GM18861 (cell line): Measurements from ENCODE around the gene TAS2R5.
A peak's percentile ranks its signal among the peaks of the same experiment; 100 is the strongest.
"Not testable (repeated sequence)": the region's sequence is repeated elsewhere in the genome, so short reads cannot be mapped to it uniquely, and the experiment has no call there.

ENCODE experiments used
- ATAC-seq: cut with Tn5 transposase; IDR thresholded peaks from one replicate; pipeline ENCODE4 v1.9.1; 2021; ENCODE audit not compliant: unreplicated experiment

The TAS2R5 gene, protein sequence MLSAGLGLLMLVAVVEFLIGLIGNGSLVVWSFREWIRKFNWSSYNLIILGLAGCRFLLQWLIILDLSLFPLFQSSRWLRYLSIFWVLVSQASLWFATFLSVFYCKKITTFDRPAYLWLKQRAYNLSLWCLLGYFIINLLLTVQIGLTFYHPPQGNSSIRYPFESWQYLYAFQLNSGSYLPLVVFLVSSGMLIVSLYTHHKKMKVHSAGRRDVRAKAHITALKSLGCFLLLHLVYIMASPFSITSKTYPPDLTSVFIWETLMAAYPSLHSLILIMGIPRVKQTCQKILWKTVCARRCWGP

GRCh38 chr7:141789917-141790316, at the start of gene TAS2R5:
Gene TAS2R5, plus strand, starts transcription at chr7:141790217. Its CDS starts 145 bp downstream, at chr7:141790362.
- ATAC-seq = no peak

- no peak for ATAC-seq
Observed at GRCh38 chr7:141742229-141742628, 47.8 kb upstream of the TAS2R5 start.

GRCh38 chr7:141744131-141744530, 45.9 kb upstream of the TAS2R5 start:
- ATAC-seq = no peak

GRCh38 chr7:141748396-141748795, 41.6 kb upstream of the TAS2R5 start:
- no peak for ATAC-seq

GRCh38 chr7:141751904-141752303, 38.1 kb upstream of the TAS2R5 start:
- not testable (repeated sequence) for ATAC-seq

DNA sequence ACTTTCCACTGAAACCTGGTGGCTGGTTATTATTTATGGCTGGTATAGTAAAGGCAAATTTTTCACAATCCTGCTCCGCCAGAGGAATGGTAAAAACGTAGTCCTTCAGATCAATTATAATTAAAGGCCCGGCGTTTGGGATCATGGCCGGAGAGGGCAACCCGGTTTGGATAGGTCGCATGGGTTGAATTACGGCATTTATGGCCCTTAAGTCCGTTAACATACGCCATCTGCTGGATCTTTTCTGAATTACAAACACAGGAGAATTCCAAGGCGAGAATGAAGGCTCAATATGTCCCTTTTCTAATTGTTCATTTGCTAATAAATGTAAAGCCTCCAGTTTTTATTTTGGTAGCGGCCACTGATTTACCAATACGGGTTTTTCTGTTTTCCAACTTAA, 37.4 kb upstream of the TAS2R5 start:
- no peak for ATAC-seq

- no peak for ATAC-seq
Observed at GRCh38 chr7:141754939-141755338, 35.1 kb upstream of the TAS2R5 start.

GRCh38 chr7:141763797-141764196, 26.2 kb upstream of the TAS2R5 start, which contains the start of gene TAS2R3:
Gene TAS2R3, plus strand, starts transcription at chr7:141764097. Its CDS starts 62 bp downstream, at chr7:141764159.
- ATAC-seq = no peak

GRCh38 chr7:141770083-141770583, 19.9 kb upstream of the TAS2R5 start:
- ATAC-seq = not testable (repeated sequence)

- no peak for ATAC-seq
Observed at GRCh38 chr7:141776374-141776773, 13.6 kb upstream of the TAS2R5 start, which contains the start of gene TAS2R4. Gene TAS2R4, plus strand, starts transcription at chr7:141776674. Its CDS starts 1,815 bp downstream, at chr7:141778489.

GRCh38 chr7:141785706-141786552, 4.1 kb upstream of the TAS2R5 start:
- ATAC-seq = peak; percentile 69

- ATAC-seq = no peak
Observed at GRCh38 chr7:141788296-141788695, 1.7 kb upstream of the TAS2R5 start.

- no peak for ATAC-seq
Observed at GRCh38 chr7:141792526-141792925, 2.5 kb downstream of the TAS2R5 start.

DNA sequence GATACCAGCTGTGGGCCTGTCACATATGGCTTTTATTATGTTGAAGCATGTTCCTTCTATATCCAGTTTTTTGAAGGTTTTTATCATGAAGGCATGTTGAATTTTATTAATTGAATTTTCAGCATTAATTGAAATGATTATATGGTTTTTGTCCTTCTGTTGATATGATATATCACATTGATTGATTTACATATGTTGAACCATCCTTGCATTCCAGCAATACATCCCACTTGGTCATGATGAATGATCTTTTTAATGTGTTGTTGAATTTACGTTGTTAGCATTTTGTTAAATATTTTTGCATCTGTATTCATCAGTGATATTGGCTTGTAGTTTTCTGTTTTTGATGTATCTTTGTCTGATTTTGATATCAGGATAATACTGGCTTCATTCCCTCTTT, 30.1 kb downstream of the TAS2R5 start:
- ATAC-seq = no peak

GRCh38 chr7:141822432-141822831, 32.4 kb downstream of the TAS2R5 start:
- not testable (repeated sequence) for ATAC-seq

GRCh38 chr7:141837683-141838082, 47.7 kb downstream of the TAS2R5 start:
- no peak for ATAC-seq

DNA sequence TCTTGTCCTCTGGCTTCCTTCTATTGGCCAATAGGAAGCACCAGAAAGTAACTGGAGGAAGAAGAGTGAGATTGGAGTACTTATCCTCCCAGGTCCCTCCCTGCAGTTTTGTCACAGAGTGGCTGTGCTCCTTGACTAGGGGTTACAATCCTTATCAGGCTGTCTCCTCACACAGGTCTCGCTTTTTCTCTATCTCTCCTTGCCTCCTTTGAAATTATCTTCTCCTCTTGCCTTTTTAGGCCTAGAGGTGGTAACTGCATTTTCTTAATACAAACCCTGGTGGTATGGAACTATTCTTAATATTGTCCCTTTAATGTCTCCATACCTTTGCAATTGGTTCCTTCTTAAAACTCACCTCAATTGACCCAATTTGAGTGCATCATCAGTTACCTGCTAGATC, 48.6 kb downstream of the TAS2R5 start:
- no peak for ATAC-seq

- no peak for ATAC-seq
Observed at GRCh38 chr7:141839256-141839655, 49.2 kb downstream of the TAS2R5 start.

- no peak for ATAC-seq
Observed at GRCh38 chr7:141840708-141841107, 50.7 kb downstream of the TAS2R5 start.
